Brain microvascular endothelial cell (primary cell): Measurements from ENCODE around the gene APPBP2.
A peak's percentile ranks its signal among the peaks of the same experiment; 100 is the strongest.

ENCODE experiments used
- DNase-seq: peaks from one replicate; pipeline ENCODE4 v3.0.0-alpha.2; 2020
- H3K27ac ChIP-seq: fragments of 250-450 bp; sonication (Bioruptor Pico); 2 replicates; pipeline ENCODE4 v1.5.1; 2020; ENCODE audit warnings: mild to moderate bottlenecking, moderate library complexity
- H3K27me3 ChIP-seq: fragments of 250-450 bp; sonication (Bioruptor Pico); replicated peaks from 2 replicates; pipeline ENCODE4 v1.5.1; 2020; ENCODE audit warnings: mild to moderate bottlenecking
- H3K36me3 ChIP-seq: fragments of 250-450 bp; sonication (Bioruptor Pico); replicated peaks from 2 replicates; pipeline ENCODE4 v1.5.1; 2020; ENCODE audit warnings: mild to moderate bottlenecking
- H3K4me3 ChIP-seq: 2 replicates; pipeline ENCODE4 v1.5.1; 2011; ENCODE audit warnings: low read depth, mild to moderate bottlenecking, control low read depth, low read length, moderate library complexity
- CTCF ChIP-seq: IDR thresholded peaks from 2 replicates; pipeline ENCODE4 v1.5.1; 2011; ENCODE audit warnings: low read depth, mild to moderate bottlenecking, moderate library complexity, low read length, control low read depth, inconsistent platforms; ENCODE audit errors: missing control alignments
- in situ Hi-C: cut with HindIII; loops from 2 replicates; pipeline ENCODE4 v1.10.0; 2017; ENCODE audit warnings: low sequenced_read_pairs, low pct_ligation_motif_present

The APPBP2 gene

GRCh38 chr17:60527701-60528100, 1.7 kb upstream of the APPBP2 start:
- no peak for DNase-seq
- no peak for TF ChIP-seq CTCF
- in situ Hi-C loops, result no loop called here
- Histone ChIP-seq H3K27me3 (no peaks in the 10 kb centered on the region), H3K4me3 (no peak overlapping the region), H3K27ac (no peak overlapping the region), H3K36me3 (peaks cover 4% of the 10 kb centered on the region)

GRCh38 chr17:60526726-60527125, 684 bp upstream of the APPBP2 start:
- in situ Hi-C loops, result no loop called here
- Histone ChIP-seq H3K4me3 (peak overlapping the region; percentile 99), H3K27ac (peak overlapping the region; percentile 99), H3K36me3 (peaks cover 4% of the 10 kb centered on the region), H3K27me3 (no peaks in the 10 kb centered on the region)
- DNase-seq, result no peak
- no peak for TF ChIP-seq CTCF

GRCh38 chr17:60525328-60525684, 736 bp downstream of the APPBP2 start:
- no peak for TF ChIP-seq CTCF
- H3K36me3 ChIP-seq, result peaks cover 4% of the 10 kb centered on the region
- no peaks in the 10 kb centered on the region for H3K27me3 ChIP-seq
- peak overlapping the region; percentile 99 for H3K27ac ChIP-seq
- H3K4me3 ChIP-seq, result peak overlapping the region; percentile 99
- no peak for DNase-seq
- in situ Hi-C loops, result no loop called here

- Histone ChIP-seq H3K27me3 (no peaks in the 10 kb centered on the region), H3K36me3 (peaks cover 6% of the 10 kb centered on the region), H3K27ac (peak overlapping the region; percentile 99), H3K4me3 (peak overlapping the region; percentile 99)
- no peak for DNase-seq
- in situ Hi-C loops, result no loop called here
- no peak for TF ChIP-seq CTCF
These were observed 1.3 kb downstream of the APPBP2 start for GRCh38 chr17:60524463-60525327.

GRCh38 chr17:60523822-60524221, 2.2 kb downstream of the APPBP2 start:
- no peak for DNase-seq
- in situ Hi-C loops, result no loop called here
- H3K27me3 ChIP-seq, result no peaks in the 10 kb centered on the region
- TF ChIP-seq CTCF, result no peak
- H3K4me3 ChIP-seq, result peak overlapping the region; percentile 99
- peaks cover 7% of the 10 kb centered on the region for H3K36me3 ChIP-seq
- H3K27ac ChIP-seq, result no peak overlapping the region
